ENCODE data around the gene FBXO27.

The FBXO27 gene

GRCh38 chr19:38985262-38985661 lies 47.1 kb downstream of the FBXO27 start:
- no peak for DNase-seq

DNA sequence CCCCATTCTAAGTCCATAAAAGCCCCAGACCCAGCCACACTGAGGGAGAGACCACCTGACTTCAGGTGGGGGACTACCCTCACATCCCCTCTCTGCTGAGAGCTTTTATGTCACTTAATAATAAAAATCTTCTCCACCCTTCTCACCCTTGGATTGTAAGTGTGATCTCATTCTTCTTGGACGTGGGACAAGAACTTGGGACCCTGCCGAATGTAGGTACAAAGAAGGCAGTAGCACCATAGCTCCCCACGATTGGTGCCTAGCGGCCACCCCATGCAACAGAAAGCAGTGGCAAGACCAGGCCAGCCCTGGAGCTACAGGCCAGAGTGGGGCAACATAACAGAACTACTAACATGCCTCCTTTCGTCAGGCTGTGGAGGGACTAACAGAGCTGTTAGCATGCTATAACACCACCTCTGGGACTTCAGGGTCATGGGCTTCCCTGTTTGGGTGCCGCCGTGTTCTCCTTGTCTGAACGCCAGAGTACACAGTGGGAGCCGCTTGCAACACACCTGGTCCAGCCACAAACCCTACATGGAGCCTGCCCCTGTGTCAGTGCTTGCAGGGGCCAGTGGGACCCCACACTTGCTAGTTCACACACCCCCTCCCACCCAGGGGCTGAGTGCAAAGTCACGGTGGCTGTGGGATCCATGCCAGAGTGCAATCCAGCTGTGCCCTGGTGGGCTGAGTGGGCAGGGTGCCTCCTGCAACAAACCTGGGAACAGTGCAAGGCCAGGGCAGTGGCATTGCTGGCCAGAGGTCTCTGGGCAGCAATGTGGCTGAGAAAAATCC lies 51.6 kb downstream of the FBXO27 start:
- no peak for DNase-seq

GRCh38 chr19:38979812-38980211 lies 52.5 kb downstream of the FBXO27 start:
- DNase-seq: no peak

DNA sequence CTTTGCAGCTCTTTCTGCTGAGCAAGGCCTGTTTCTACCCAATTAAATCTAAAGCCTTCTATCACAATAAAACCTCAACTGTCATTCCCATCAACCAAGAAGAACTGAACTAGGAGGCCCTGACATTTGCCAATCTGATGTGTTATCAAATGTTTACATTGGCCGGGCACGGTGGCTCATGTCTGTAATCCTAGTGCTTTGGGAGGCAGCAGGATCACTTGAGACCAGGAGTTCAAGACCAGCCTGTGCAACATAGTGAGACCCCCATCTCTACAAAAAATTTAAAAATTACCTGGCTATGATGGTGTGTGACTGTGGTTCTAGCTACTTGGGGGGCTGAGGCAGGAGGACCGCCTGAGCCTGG lies 54.0 kb downstream of the FBXO27 start:
- DNase-seq: no peak

GRCh38 chr19:38977445-38978325 lies 54.7 kb downstream of the FBXO27 start:
- DNase-seq: peak; percentile 39

DNA sequence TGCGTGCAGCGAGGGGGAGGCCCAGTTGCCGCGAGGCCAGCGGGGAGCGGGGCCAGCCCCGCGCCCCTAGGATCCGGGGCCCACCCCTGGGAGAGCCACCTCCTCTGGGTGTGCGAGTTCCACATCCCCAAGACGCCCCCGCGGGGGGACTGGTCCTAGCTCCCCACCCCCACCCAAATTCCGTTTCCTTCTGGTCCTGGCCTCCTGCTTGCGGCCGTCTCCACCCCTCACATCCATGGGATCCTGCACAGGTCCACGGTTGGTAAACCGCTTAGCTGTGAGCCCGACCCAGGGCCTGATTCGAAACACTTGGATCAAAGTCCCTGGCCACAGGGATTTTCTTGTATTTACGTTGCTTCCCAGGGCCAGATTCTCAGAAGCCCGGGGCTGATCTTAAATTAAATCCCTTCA lies 56.5 kb downstream of the FBXO27 start:
- no peak for DNase-seq

GRCh38 chr19:38975214-38975860 lies 57.0 kb downstream of the FBXO27 start, which contains the start of gene FBXO17:
FBXO17 (minus strand) TSS chr19:38975742; CDS start chr19:38950319, 25,423 bp downstream.
- no peak for DNase-seq

GRCh38 chr19:38974624-38975213 lies 57.6 kb downstream of the FBXO27 start:
- DNase-seq: no peak

Data from stimulated activated naive CD4-positive, alpha-beta T cell treated with Interleukin-2 at 50 U/mL for 16 hours (primary cell).